Body of pancreas (tissue), 4 donors: ENCODE data around the gene OR51L1. TPM values are rescaled to one million over a fixed set of nuclear protein-coding genes. Genes with fewer than 3 reads are reported as not detected.

ENCODE experiments used
- ATAC-seq: fragments of 150-250 bp; one replicate; pipeline ENCODE4 v1.9.1; 2016
- DNase-seq, 4 donors: peaks; one replicate each; pipeline ENCODE4 v3.0.0-alpha.2; 2019
- H3K27ac ChIP-seq, 4 donors: fragments of 200-600 bp; sonication (generic); 1 replicate in 3 of 4; 2 replicates in 1 of 4; pipeline versions ENCODE4 v1.5.1 to v1.6.1; 2016 to 2019; ENCODE audit warnings: mild to moderate bottlenecking in 1 of 4, mixed read lengths in 1 of 4, moderate library complexity in 1 of 4
- H3K27me3 ChIP-seq, 2 donors: fragments of 200-600 bp; sonication (generic); one replicate each; pipeline ENCODE4 v1.6.0; 2016; ENCODE audit warnings: mild to moderate bottlenecking in 1 of 2
- H3K36me3 ChIP-seq, 2 donors: fragments of 200-600 bp; sonication (generic); replicated peaks in 1 of 2; 2 replicates each; pipeline ENCODE4 v1.5.1; 2016; ENCODE audit warnings: low read depth in 2 of 2; ENCODE audit not compliant: insufficient read depth in 1 of 2
- H3K4me1 ChIP-seq: fragments of 200-600 bp; sonication (generic); one replicate; pipeline ENCODE4 v1.6.0; 2016
- H3K4me3 ChIP-seq, 2 donors: fragments of 200-600 bp; sonication (generic); 1 replicate in 1 of 2; 2 replicates in 1 of 2; pipeline ENCODE4 v1.5.1; 2016 to 2019
- H3K9me3 ChIP-seq, 3 donors: fragments of 200-600 bp; sonication (generic); 1 replicate in 2 of 3; 2 replicates in 1 of 3; pipeline ENCODE4 v1.5.1; 2016
- CTCF ChIP-seq, 7 experiments: fragments of 450-650 bp in 4 of 7; fragments of 200-600 bp in 3 of 7; sonication (generic) in 3 of 7; IDR thresholded peaks; one replicate each; pipeline ENCODE4 v1.5.1; 2016 to 2019; ENCODE audit warnings: antibody characterized with exemption in 7 of 7
- POLR2A ChIP-seq, 3 donors: fragments of 450-650 bp; IDR thresholded peaks; one replicate each; pipeline ENCODE4 v1.6.1; 2016; ENCODE audit warnings: antibody characterized with exemption in 3 of 3, mild to moderate bottlenecking in 2 of 3
- WGBS, 2 donors: methylation state at CpG; one replicate each; pipeline ENCODE4 v1.1.5; 2017; 5-methylcytosine and 5-hydroxymethylcytosine counted together
- intact Hi-C: fragments of 100-400 bp; cut with DNase I; formaldehyde crosslinking; loops from one replicate; pipeline ENCODE4 v1.15.1; 2023
- total RNA-seq, 2 donors: library from RNA; depleted of rRNA; stranded (reverse); fragments of >200 nt; gene quantifications; one replicate each; pipeline ENCODE4 v1.1.0, GENCODE V29; 2016

Gene OR51L1
- total RNA-seq, 2 donors from 2014 or later = not detected

- DNase-seq = no peak
- no peaks in the 10 kb centered on the region for H3K4me1 ChIP-seq
- H3K9me3 ChIP-seq = no peaks in the 10 kb centered on the region
- TF ChIP-seq POLR2A (IDR thresholded peaks at IDR 0.05) = no peak
- TF ChIP-seq CTCF (IDR thresholded peaks at IDR 0.05) = no peak
- 44 to 53% methylated on average over 4 of the region's 4 CpGs for WGBS, 2 donors
- no peaks in the 10 kb centered on the region for H3K27me3 ChIP-seq
- no peaks in the 10 kb centered on the region for H3K36me3 ChIP-seq
- ATAC-seq = no peak
- no peak overlapping the region for H3K4me3 ChIP-seq
- H3K27ac ChIP-seq = no peak overlapping the region
- intact Hi-C loops = no loop called here
These were observed 46.2 kb downstream of the OR51L1 start for GRCh38 chr11:5040876-5041275.

- ATAC-seq = no peak
- Histone ChIP-seq H3K4me1 (no peaks in the 10 kb centered on the region), H3K27ac (no peak overlapping the region), H3K36me3 (no peaks in the 10 kb centered on the region), H3K4me3 (no peak overlapping the region), H3K9me3 (no peaks in the 10 kb centered on the region), H3K27me3 (no peaks in the 10 kb centered on the region)
- intact Hi-C loops = no loop called here
- 46 to 67% methylated on average over 3 of the region's 3 CpGs for WGBS, 2 donors
- no peak for DNase-seq
- no peak for TF ChIP-seq POLR2A (IDR thresholded peaks at IDR 0.05)
- TF ChIP-seq CTCF (IDR thresholded peaks at IDR 0.05) = no peak
These were observed 47.4 kb downstream of the OR51L1 start for GRCh38 chr11:5042091-5042490.

- ATAC-seq = no peak
- DNase-seq = no peak
- no peaks in the 10 kb centered on the region for H3K36me3 ChIP-seq
- WGBS, 2 donors = 45 to 46% methylated on average over 2 of the region's 2 CpGs
- no peak for TF ChIP-seq POLR2A (IDR thresholded peaks at IDR 0.05)
- H3K27ac ChIP-seq = no peak overlapping the region
- intact Hi-C loops = no loop called here
- H3K4me1 ChIP-seq = no peaks in the 10 kb centered on the region
- H3K27me3 ChIP-seq = no peaks in the 10 kb centered on the region
- no peaks in the 10 kb centered on the region for H3K9me3 ChIP-seq
- H3K4me3 ChIP-seq = no peak overlapping the region
These were observed 48.7 kb downstream of the OR51L1 start for GRCh38 chr11:5043380-5043779.

GRCh38 chr11:5046226-5046625, 51.6 kb downstream of the OR51L1 start, which contains the start of gene OR52J3:
Gene OR52J3, plus strand, starts transcription at chr11:5046526. Its CDS starts 0 bp downstream, at chr11:5046526.
- Histone ChIP-seq H3K36me3 (no peaks in the 10 kb centered on the region), H3K4me1 (no peaks in the 10 kb centered on the region), H3K4me3 (no peak within 1 kb of the TSS), H3K27me3 (no peaks in the 10 kb centered on the region), H3K27ac (no peak within 1 kb of the TSS), H3K9me3 (no peaks in the 10 kb centered on the region)
- ATAC-seq (no peak), DNase-seq (no peak)
- intact Hi-C loops = no loop called here
- TF ChIP-seq CTCF (IDR thresholded peaks at IDR 0.05) = no peak
- TF ChIP-seq POLR2A (IDR thresholded peaks at IDR 0.05) = no peak
- 27 to 53% methylated on average over 1 of the region's 1 CpG for WGBS, 2 donors

- Histone ChIP-seq H3K27me3 (no peaks in the 10 kb centered on the region), H3K27ac (no peak overlapping the region), H3K4me1 (no peaks in the 10 kb centered on the region), H3K9me3 (no peaks in the 10 kb centered on the region), H3K36me3 (no peaks in the 10 kb centered on the region), H3K4me3 (no peak overlapping the region)
- WGBS, 2 donors = 73 to 79% methylated on average over 15 of the region's 15 CpGs
- intact Hi-C loops = no loop called here
- no peak for TF ChIP-seq CTCF (IDR thresholded peaks at IDR 0.05)
- TF ChIP-seq POLR2A (IDR thresholded peaks at IDR 0.05) = no peak
- DNase-seq = no peak
- no peak for ATAC-seq
These were observed 52.2 kb downstream of the OR51L1 start for GRCh38 chr11:5046754-5047330.

Other genes with a start within 250 kb of the OR51L1 start
- not detected for gene OR51F1, start 224.9 kb upstream of the OR51L1 start, total RNA-seq
- gene OR52R1, start 190.5 kb upstream of the OR51L1 start, total RNA-seq = not detected
- not detected for gene OR51F2, start 173.5 kb upstream of the OR51L1 start, total RNA-seq
- not detected for gene OR51S1, start 145.6 kb upstream of the OR51L1 start, total RNA-seq
- gene OR51T1, start 113.0 kb upstream of the OR51L1 start, total RNA-seq = not detected
- not detected for gene OR51A7, start 91.1 kb upstream of the OR51L1 start, total RNA-seq
- not detected for gene OR51G2, start 75.5 kb upstream of the OR51L1 start, total RNA-seq
- not detected for gene OR51G1, start 70.5 kb upstream of the OR51L1 start, total RNA-seq
- gene OR51A4, start 47.2 kb upstream of the OR51L1 start, total RNA-seq = not detected
- gene OR51A2, start 39.1 kb upstream of the OR51L1 start, total RNA-seq = not detected
- gene OR52J3, start 51.7 kb downstream of the OR51L1 start, total RNA-seq = not detected
- not detected for gene OR52E2, start 64.8 kb downstream of the OR51L1 start, total RNA-seq
- not detected for gene OR52E1, start 74.7 kb downstream of the OR51L1 start, total RNA-seq
- gene OR52A5, start 143.5 kb downstream of the OR51L1 start, total RNA-seq = not detected
- not detected for gene OR52A1, start 159.9 kb downstream of the OR51L1 start, total RNA-seq
- not detected for gene OR51V1, start 205.8 kb downstream of the OR51L1 start, total RNA-seq
- gene HBB, start 232.2 kb downstream of the OR51L1 start, total RNA-seq = 10 to 100 TPM in 1 of 2 donors, not detected in 1; 13.0 TPM
- not detected for gene HBD, start 239.6 kb downstream of the OR51L1 start, total RNA-seq